ENCODE results near the gene TUBB2A.

GRCh38 chr6:3147914-3148757, 9.2 kb downstream of the TUBB2A start:
- TF ChIP-seq CTCF (IDR thresholded peaks at IDR 0.05) = no peak
- no peak for TF ChIP-seq POLR2A (IDR thresholded peaks at IDR 0.05)

All from thyroid gland (tissue), 4 donors.